Panc1 (cell line): Measurements from ENCODE around the gene DNM3.

Experiments
- POLR2AphosphoS5 ChIP-seq: IDR thresholded peaks from 2 replicates; pipeline ENCODE4 v1.6.1; 2012; ENCODE audit warnings: mild to moderate bottlenecking, low read depth, low read length, moderate library complexity
- REST ChIP-seq, 2 experiments: IDR thresholded peaks; 2 replicates each; pipeline ENCODE4 v1.6.1; 2011 to 2012; ENCODE audit warnings: low read depth in 2 of 2, control low read depth in 1 of 2, low read length in 1 of 2, mild to moderate bottlenecking in 1 of 2, moderate library complexity in 1 of 2; ENCODE audit not compliant: insufficient read depth in 1 of 2
- TF ChIP-seq, protein P1 (sequence below): fragments of 450-650 bp; IDR thresholded peaks from 2 replicates; pipeline ENCODE4 v1.5.1; 2017; ENCODE audit warnings: mild to moderate bottlenecking

- TF ChIP-seq, protein P1, sequence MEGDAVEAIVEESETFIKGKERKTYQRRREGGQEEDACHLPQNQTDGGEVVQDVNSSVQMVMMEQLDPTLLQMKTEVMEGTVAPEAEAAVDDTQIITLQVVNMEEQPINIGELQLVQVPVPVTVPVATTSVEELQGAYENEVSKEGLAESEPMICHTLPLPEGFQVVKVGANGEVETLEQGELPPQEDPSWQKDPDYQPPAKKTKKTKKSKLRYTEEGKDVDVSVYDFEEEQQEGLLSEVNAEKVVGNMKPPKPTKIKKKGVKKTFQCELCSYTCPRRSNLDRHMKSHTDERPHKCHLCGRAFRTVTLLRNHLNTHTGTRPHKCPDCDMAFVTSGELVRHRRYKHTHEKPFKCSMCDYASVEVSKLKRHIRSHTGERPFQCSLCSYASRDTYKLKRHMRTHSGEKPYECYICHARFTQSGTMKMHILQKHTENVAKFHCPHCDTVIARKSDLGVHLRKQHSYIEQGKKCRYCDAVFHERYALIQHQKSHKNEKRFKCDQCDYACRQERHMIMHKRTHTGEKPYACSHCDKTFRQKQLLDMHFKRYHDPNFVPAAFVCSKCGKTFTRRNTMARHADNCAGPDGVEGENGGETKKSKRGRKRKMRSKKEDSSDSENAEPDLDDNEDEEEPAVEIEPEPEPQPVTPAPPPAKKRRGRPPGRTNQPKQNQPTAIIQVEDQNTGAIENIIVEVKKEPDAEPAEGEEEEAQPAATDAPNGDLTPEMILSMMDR: no peak
- TF ChIP-seq REST (IDR thresholded peaks at IDR 0.05; ENCODE audit: insufficient read depth in 1 of 2, low read depth in 2 of 2, low read length in 1 of 2) (no peak), POLR2AphosphoS5 (no peak)
Observed at GRCh38 chr1:171800851-171801250, 40.4 kb upstream of the DNM3 start.
